Large intestine (tissue), 3 donors: ENCODE data around the gene ANO2. TPM values are rescaled to one million over a fixed set of nuclear protein-coding genes. Genes with fewer than 3 reads are reported as not detected.

Experiments
- DNase-seq, 2 donors: peaks; one replicate each; pipeline versions ENCODE4 v3.0.0 to v3.0.0-alpha.2; 2013
- H3K27ac ChIP-seq: one replicate; pipeline ENCODE4 v1.5.1; 2013; ENCODE audit warnings: low read length
- H3K27me3 ChIP-seq: 2 replicates; pipeline ENCODE4 v1.6.1; 2013; ENCODE audit warnings: low read length; ENCODE audit not compliant: control insufficient read depth, insufficient read depth
- H3K36me3 ChIP-seq: 2 replicates; pipeline ENCODE4 v1.6.1; 2013; ENCODE audit warnings: low read length; ENCODE audit not compliant: control insufficient read depth, insufficient read depth
- H3K4me1 ChIP-seq: one replicate; pipeline ENCODE4 v1.6.1; 2013; ENCODE audit warnings: low read length; ENCODE audit not compliant: control insufficient read depth, insufficient read depth
- H3K4me3 ChIP-seq: one replicate; pipeline ENCODE4 v1.5.1; 2013; ENCODE audit warnings: low read length
- H3K9me3 ChIP-seq: one replicate; pipeline ENCODE4 v1.6.1; 2013; ENCODE audit warnings: mild to moderate bottlenecking, low read depth, low read length, moderate library complexity; ENCODE audit not compliant: control insufficient read depth
- WGBS: methylation state at CpG from one replicate; pipeline ENCODE4 v1.1.5; 2013; ENCODE audit warnings: low lambda C conversion rate; ENCODE audit not compliant: insufficient coverage; 5-methylcytosine and 5-hydroxymethylcytosine counted together
- polyA plus RNA-seq: library from polyadenylated mRNA; unstranded; fragments of 120-200 nt; gene quantifications from one replicate; pipeline ENCODE4 v1.2.1, GENCODE V29; 2013

The ANO2 gene
- polyA plus RNA-seq, 1 donor = 2.7 TPM

DNA sequence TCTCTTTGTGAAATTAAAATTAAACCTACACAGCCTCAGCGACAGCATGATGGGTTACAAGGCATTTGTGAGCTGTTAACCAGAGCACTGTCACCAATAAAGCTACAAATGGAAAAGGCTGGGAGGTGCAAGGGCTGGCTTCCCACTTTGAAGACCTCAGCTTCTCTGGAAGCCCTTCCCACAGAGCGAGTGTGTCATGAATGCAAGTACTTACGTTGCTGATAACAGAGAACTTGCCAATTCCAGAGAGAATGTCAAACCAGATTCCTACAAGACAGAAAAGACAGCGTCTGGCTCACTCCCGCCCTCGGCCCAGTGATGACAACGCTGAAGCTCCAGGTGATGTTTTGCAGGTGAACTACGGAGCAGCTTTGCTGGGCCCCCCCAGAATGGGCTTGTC lies 367.3 kb downstream of the ANO2 start:
- Histone ChIP-seq H3K4me3 (no peak overlapping the region), H3K9me3 (no peaks in the 10 kb centered on the region), H3K4me1 (peaks cover 21% of the 10 kb centered on the region), H3K27me3 (no peaks in the 10 kb centered on the region), H3K36me3 (no peaks in the 10 kb centered on the region), H3K27ac (no peak overlapping the region)
- DNase-seq = no peak
- no CpG with 5 or more reads among the region's 8 CpGs for WGBS

DNA sequence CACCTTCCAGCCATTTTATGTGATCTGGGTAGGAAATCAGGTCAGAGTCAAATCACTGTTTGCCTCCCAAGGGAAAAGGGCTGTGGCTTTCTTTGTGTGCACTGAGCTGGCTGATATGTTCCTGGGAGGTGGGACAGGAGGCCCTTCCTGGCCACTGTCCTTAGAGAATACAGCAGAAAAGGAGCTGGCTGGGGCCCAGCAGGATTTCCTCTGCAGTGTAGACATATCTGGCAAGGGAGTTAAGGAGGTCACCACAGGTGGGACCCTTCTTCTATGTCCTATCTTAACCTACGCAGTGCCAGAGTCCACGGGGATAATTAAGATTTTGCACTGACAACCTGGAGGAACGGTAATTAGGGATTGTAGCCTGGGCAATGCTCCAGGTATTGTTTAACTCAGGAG lies 367.8 kb downstream of the ANO2 start:
- H3K27me3 ChIP-seq = no peaks in the 10 kb centered on the region
- peaks cover 21% of the 10 kb centered on the region for H3K4me1 ChIP-seq
- peak in 1 of 2 donors; percentile 72 for DNase-seq
- H3K4me3 ChIP-seq = no peak overlapping the region
- no peak overlapping the region for H3K27ac ChIP-seq
- no peaks in the 10 kb centered on the region for H3K36me3 ChIP-seq
- no peaks in the 10 kb centered on the region for H3K9me3 ChIP-seq
- no CpG with 5 or more reads among the region's 3 CpGs for WGBS

- no peaks in the 10 kb centered on the region for H3K36me3 ChIP-seq
- H3K27ac ChIP-seq = no peak overlapping the region
- 83% methylated on average over 2 of the region's 3 CpGs for WGBS
These were observed 369.1 kb downstream of the ANO2 start for GRCh38 chr12:5575987-5576386.

GRCh38 chr12:5575232-5575631 lies 369.8 kb downstream of the ANO2 start:
- peaks cover 21% of the 10 kb centered on the region for H3K4me1 ChIP-seq
- WGBS = 50% methylated on average over 2 of the region's 5 CpGs
- H3K27ac ChIP-seq = no peak overlapping the region
- no peak for DNase-seq
- no peaks in the 10 kb centered on the region for H3K9me3 ChIP-seq
- H3K4me3 ChIP-seq = no peak overlapping the region
- peaks cover 4% of the 10 kb centered on the region for H3K27me3 ChIP-seq
- no peaks in the 10 kb centered on the region for H3K36me3 ChIP-seq

More at GRCh38 chr12:5575987-5576386, 369.1 kb downstream of the ANO2 start:
- H3K4me1 ChIP-seq = peaks cover 21% of the 10 kb centered on the region
- no peak for DNase-seq
- H3K27me3 ChIP-seq = peaks cover 3% of the 10 kb centered on the region
- no peak overlapping the region for H3K4me3 ChIP-seq
- no peaks in the 10 kb centered on the region for H3K9me3 ChIP-seq

DNA sequence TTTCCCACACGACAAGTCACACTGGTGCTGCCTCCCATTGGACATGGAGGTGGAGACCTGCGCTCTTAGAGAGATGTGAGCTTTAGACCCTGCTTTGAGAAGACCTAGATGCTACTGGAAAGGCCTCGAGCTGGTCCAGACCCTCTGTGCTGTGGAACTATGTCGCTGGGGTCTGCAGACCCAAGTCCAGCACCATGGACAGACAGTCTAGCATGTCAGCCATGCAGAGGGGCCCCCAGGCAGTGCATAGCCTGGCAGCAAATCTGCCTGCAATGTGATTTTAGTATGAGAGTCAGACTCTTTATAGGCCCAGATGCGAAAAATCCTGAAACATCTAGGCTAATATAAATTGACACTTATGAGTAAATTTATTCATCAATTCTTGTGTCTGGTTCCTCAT lies 371.7 kb downstream of the ANO2 start:
- WGBS = no CpG with 5 or more reads among the region's 5 CpGs
- no peak for DNase-seq
- H3K4me1 ChIP-seq = peaks cover 18% of the 10 kb centered on the region
- no peaks in the 10 kb centered on the region for H3K9me3 ChIP-seq
- no peak overlapping the region for H3K4me3 ChIP-seq
- H3K27me3 ChIP-seq = peaks cover 4% of the 10 kb centered on the region
- no peak overlapping the region for H3K27ac ChIP-seq
- no peaks in the 10 kb centered on the region for H3K36me3 ChIP-seq

- 17% methylated on average over 1 of the region's 13 CpGs for WGBS
- peaks cover 4% of the 10 kb centered on the region for H3K27me3 ChIP-seq
- no peaks in the 10 kb centered on the region for H3K9me3 ChIP-seq
- H3K36me3 ChIP-seq = no peaks in the 10 kb centered on the region
- no peak overlapping the region for H3K4me3 ChIP-seq
- H3K4me1 ChIP-seq = no peaks in the 10 kb centered on the region
- no peak overlapping the region for H3K27ac ChIP-seq
- DNase-seq = peak in 1 of 2 donors; percentile 43
These were observed 373.9 kb downstream of the ANO2 start for GRCh38 chr12:5571115-5571514.

GRCh38 chr12:5570416-5570815 lies 374.6 kb downstream of the ANO2 start:
- no peaks in the 10 kb centered on the region for H3K4me1 ChIP-seq
- H3K27me3 ChIP-seq = peaks cover 4% of the 10 kb centered on the region
- no peaks in the 10 kb centered on the region for H3K36me3 ChIP-seq
- H3K4me3 ChIP-seq = no peak overlapping the region
- no peak for DNase-seq
- no peaks in the 10 kb centered on the region for H3K9me3 ChIP-seq
- H3K27ac ChIP-seq = no peak overlapping the region
- no CpG with 5 or more reads among the region's 1 CpG for WGBS

GRCh38 chr12:5568325-5568981 lies 376.6 kb downstream of the ANO2 start:
- Histone ChIP-seq H3K36me3 (no peaks in the 10 kb centered on the region), H3K4me3 (no peak overlapping the region), H3K9me3 (no peaks in the 10 kb centered on the region), H3K27ac (no peak overlapping the region), H3K27me3 (peaks cover 4% of the 10 kb centered on the region), H3K4me1 (no peaks in the 10 kb centered on the region)
- peak in 1 of 2 donors; percentile 34 for DNase-seq
- WGBS = 33% methylated on average over 4 of the region's 17 CpGs

- WGBS = 100% methylated on average over 2 of the region's 14 CpGs
- H3K4me1 ChIP-seq = peaks cover 1% of the 10 kb centered on the region
- no peak overlapping the region for H3K4me3 ChIP-seq
- no peaks in the 10 kb centered on the region for H3K9me3 ChIP-seq
- peak in 1 of 2 donors; percentile 36 for DNase-seq
- H3K36me3 ChIP-seq = no peaks in the 10 kb centered on the region
- peaks cover 4% of the 10 kb centered on the region for H3K27me3 ChIP-seq
- no peak overlapping the region for H3K27ac ChIP-seq
These were observed 377.9 kb downstream of the ANO2 start for GRCh38 chr12:5567016-5567725.

DNA sequence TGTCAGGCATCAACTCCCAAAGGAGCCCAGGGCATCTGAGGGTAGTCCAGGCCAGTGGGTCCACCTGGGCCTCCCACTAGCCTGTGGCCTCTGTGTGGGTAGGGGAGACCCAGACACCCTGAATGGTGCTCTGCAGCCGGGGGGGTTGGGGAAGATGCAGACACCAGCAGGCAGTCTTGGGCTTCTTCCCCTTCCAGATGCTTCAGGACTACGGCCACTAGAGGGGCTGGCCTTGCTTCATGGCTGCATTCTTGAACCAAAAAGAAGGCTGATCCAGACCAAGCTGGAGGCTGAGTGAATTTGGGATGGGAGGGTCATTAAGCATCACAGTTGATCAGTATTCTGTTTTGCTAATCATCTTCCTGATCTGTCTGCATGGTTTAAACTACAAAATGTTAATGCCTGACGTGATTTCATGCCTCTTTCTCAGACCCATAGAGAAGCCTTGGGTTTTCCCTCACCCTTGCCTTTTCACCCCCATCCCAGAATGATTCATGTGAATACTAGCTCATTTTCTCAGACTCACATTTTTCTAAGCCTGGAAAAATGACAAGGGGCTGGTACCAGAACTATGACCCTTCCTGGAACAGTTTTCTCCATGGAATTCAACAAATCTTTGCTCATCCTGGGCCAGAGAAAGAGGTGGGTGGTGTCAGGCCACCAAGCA lies 379.0 kb downstream of the ANO2 start:
- Histone ChIP-seq H3K36me3 (no peaks in the 10 kb centered on the region), H3K4me1 (peaks cover 6% of the 10 kb centered on the region), H3K27me3 (peaks cover 2% of the 10 kb centered on the region), H3K9me3 (no peaks in the 10 kb centered on the region), H3K27ac (no peak overlapping the region), H3K4me3 (no peak overlapping the region)
- DNase-seq = no peak
- WGBS = no CpG with 5 or more reads among the region's 3 CpGs
